H7 (cell line): ENCODE data around the gene SNX6. TPM values are rescaled to one million over a fixed set of nuclear protein-coding genes. Genes with fewer than 3 reads are reported as not detected.

Experiments used
- DNase-seq: peaks from one replicate; pipeline ENCODE4 v3.0.0; 2012
- H3K27me3 ChIP-seq: 2 replicates; pipeline ENCODE4 v1.6.0; 2011; ENCODE audit warnings: mild to moderate bottlenecking, low read length; ENCODE audit not compliant: control insufficient read depth, insufficient read depth
- H3K36me3 ChIP-seq: replicated peaks from 2 replicates; pipeline ENCODE4 v1.5.1; 2011; ENCODE audit warnings: low read length; ENCODE audit not compliant: control insufficient read depth, insufficient read depth
- H3K4me3 ChIP-seq: 2 replicates; pipeline ENCODE4 v1.5.1; 2011; ENCODE audit warnings: low read depth, mild to moderate bottlenecking, control low read depth, low read length, moderate library complexity; ENCODE audit not compliant: insufficient read depth
- total RNA-seq: library from RNA; depleted of rRNA; stranded (reverse); fragments of >200 nt; shearing (Covaris generic); gene quantifications from 2 replicates; pipeline ENCODE4 v1.2.3, GENCODE V29; 2014

The SNX6 gene
- total RNA-seq, 1 experiment from 2014 or later, result 75.2 TPM

DNA sequence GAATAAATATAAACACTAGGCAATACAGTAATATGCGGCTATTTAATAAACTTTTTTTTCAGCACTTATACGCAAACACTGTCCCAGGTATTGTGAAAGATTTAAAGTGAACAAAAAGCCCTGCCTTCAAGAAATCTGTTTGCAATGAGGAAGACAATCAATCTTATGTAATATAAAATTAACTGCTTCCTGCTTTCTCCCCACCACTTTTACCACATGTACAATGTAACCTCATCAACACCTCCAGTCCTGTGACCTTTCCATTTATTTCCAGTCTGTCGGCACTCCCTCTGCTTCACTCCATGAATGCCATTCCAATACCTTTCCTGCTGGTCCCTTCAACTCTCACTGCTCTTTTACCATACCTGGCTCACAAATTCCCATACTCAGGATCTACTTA, 10.5 kb downstream of the SNX6 start:
- no peaks in the 10 kb centered on the region for H3K27me3 ChIP-seq

DNA sequence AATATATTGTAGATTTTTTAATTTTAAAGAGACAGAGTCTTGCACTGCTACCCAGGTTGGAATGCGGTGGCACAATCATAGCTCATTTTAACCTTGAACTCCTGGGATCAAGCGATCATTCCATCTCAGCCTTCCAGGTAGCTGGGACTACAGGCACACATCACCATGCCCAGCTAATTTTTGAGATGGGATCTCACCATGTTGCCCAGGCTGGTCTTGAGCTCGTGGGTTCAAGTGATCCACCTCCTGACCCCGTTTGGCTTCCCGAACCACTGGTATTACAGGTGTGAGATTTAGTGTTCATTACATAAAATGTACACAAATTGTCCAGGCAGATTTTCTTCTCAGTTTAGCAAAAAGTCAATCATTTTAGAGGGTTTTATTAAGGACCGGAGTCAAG, 13.6 kb downstream of the SNX6 start:
- Histone ChIP-seq H3K27me3 (no peaks in the 10 kb centered on the region), H3K36me3 (no peaks in the 10 kb centered on the region; the same call in 1 of the 2 replicates), H3K4me3 (no peak overlapping the region)
- DNase-seq, result no peak

More for the DNA sequence above, 10.5 kb downstream of the SNX6 start:
- H3K36me3 ChIP-seq, result peaks cover 1% of the 10 kb centered on the region
- no peak overlapping the region for H3K4me3 ChIP-seq
- no peak for DNase-seq

DNA sequence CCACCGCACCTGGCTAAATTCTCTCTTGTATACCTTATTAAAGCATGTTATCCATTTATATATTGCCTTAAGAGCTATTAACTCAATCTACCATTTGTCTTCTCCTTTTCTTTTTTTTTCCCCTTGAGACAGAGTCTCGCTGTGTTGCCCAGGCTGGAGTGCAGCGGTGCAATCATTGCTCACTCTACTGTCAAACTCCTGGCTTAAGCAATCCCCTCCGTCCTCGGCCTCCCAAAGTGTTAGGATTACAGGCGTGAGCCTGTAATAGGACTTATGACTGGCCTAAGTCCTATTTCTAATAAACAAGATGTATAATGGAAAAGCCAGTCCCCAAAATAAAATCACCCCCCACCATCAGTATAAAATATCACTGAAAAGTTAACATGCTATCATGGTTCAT, 14.4 kb downstream of the SNX6 start:
- no peak for DNase-seq
- H3K36me3 ChIP-seq, result no peaks in the 10 kb centered on the region; the same call in 1 of the 2 replicates
- no peaks in the 10 kb centered on the region for H3K27me3 ChIP-seq
- no peak overlapping the region for H3K4me3 ChIP-seq

DNA sequence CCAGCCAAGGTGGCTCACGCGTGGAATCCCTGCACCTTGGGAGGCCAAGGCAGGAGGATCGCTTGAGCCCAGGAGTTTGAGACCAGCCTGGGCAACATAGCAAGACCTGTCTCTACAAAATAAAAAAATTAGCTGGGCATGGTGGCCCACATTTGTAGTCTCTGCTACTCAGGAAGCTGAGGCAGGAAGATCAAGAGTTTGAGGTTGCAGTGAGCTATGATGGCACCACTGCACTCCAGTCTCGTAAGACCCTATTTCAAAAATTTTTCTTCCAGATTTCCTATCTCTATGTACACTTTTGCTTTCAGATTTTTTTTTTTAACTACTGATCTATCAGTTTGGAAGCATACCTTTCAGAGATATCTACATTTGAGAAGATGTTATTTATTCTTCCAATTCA, 15.3 kb downstream of the SNX6 start:
- DNase-seq, result no peak
- Histone ChIP-seq H3K27me3 (no peaks in the 10 kb centered on the region), H3K4me3 (no peak overlapping the region), H3K36me3 (no peaks in the 10 kb centered on the region; the same call in 1 of the 2 replicates)

DNA sequence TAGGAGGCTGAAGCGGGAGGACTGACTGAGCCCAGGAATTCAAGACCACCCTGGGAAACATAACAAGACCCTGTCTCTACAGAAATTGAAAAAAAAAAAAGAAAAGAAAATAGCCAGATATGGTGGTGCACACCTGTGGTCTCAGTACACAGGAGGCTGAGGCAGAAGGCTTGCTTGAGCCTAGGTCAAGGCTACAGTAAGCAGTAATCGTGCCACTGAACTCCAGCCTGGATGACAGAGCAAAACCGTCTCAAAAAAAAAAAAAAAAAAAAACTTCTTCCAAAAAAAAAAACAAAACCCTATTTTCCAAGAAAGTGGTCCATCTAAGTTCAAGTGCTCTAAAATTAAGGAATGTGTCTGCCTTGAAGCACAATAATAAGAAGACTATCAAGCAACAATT, 19.8 kb downstream of the SNX6 start:
- Histone ChIP-seq H3K36me3 (peaks cover 4% of the 10 kb centered on the region), H3K4me3 (no peak overlapping the region), H3K27me3 (no peaks in the 10 kb centered on the region)
- DNase-seq, result no peak

DNA sequence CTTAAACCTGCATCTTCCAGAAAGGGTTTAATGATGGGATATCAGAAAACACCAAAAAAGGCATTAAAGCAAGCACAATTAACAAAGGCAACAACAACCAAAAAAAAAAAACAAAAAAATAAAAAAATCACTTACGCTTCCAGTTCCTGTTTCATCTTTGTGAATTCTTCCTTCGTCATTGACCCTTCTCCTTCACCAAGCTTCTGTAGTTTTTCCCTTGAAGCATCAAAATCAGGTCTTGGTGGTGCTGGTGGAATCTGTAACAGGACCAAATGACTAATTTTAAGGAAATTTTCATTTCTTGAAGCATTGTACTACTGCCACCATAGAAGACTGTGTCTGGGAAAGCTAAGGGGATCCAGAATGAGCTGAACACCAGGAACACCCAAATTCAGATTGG, 24.5 kb downstream of the SNX6 start:
- no peak for DNase-seq
- Histone ChIP-seq H3K27me3 (no peaks in the 10 kb centered on the region), H3K36me3 (peaks cover 14% of the 10 kb centered on the region), H3K4me3 (no peak overlapping the region)

DNA sequence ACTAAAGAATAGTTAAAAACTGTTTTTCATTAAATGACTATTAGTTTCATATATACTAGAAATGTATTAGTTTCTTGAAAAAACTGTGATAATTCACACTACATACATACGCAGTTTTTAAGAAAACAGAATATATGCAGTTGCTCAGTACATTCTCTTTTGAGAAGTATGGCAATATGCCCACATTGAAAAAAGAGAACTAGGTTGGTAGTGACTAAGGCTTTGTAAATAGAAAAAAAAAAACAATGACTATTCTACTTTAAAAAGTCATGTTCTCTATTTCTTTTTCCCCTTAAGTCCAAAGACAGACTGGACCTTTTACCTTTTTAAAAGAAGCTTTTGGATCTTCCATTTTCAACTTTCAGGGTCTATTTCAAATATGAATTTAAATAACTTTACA, 25.0 kb downstream of the SNX6 start:
- Histone ChIP-seq H3K36me3 (peaks cover 15% of the 10 kb centered on the region), H3K27me3 (no peaks in the 10 kb centered on the region), H3K4me3 (no peak overlapping the region)
- no peak for DNase-seq

DNA sequence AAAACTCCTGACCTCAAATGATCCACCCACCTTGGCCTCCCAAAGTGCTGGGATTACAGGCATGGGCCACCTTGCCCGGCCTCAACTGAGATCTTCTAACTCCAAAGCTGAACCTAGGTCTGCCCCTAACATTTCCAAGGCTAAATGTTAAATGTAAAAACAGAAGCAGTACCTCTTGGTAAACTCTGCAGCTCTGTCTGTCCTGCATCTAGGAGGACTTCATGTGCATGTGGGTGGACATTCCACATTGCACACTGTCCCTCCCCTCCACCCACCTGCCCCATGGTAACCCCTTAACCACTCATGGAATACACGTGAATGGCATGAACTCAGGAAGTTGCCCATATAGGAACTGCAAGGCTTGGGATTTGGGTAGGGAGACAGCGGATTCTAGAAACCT, 33.1 kb downstream of the SNX6 start:
- Histone ChIP-seq H3K27me3 (no peaks in the 10 kb centered on the region), H3K36me3 (peaks cover 32% of the 10 kb centered on the region), H3K4me3 (no peak overlapping the region)
- DNase-seq, result no peak

DNA sequence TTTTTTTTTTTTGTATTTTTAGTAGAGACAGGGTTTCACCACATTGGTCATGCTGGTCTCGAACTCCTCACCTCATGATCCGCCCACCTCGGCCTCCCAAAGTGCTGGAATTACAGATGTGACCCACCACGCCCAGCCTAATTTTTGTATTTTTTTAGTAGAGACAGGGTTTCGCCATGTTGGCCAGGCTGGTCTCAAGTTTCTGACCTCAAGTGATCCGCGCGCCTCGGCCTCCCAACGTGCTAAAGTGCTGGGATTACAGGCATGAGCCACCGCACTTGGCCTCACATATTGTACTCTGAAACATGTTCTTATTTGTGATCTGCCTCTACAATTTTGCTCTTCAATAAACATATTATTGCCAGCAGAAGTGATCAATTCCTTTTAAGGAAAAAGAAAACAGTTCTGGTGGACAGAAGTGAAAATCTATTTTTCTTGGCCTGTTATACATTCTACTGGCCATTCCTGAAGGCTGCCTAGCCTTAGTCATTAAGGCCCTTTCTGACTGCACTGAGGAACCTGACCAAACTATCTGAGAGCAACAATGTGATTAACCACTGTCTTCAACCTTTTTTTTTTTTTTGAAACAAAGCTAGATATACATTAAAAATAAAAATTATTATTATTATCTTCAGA, 36.1 kb downstream of the SNX6 start:
- Histone ChIP-seq H3K4me3 (no peak overlapping the region), H3K27me3 (no peaks in the 10 kb centered on the region), H3K36me3 (peaks cover 28% of the 10 kb centered on the region)
- no peak for DNase-seq

DNA sequence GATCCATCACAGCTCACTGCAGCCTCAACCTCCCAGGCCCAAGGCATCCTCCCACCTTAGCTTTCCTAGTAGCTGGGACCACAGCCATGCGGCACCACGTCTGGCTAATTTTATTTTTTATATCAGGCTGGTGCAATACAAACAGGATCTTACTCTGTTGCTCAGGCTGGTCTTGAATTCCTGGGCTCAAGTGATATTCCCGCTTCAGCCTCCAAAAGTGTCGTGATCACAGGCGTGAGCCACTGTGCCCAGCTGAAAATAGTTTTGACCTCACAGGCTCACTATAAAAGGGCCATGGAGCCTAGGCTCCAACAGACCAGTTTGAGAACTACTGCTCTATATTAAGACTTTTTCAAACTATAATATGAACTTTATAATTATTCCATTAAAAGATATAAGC, 37.3 kb downstream of the SNX6 start:
- no peak for DNase-seq
- Histone ChIP-seq H3K27me3 (no peaks in the 10 kb centered on the region), H3K36me3 (peaks cover 20% of the 10 kb centered on the region), H3K4me3 (no peak overlapping the region)

DNA sequence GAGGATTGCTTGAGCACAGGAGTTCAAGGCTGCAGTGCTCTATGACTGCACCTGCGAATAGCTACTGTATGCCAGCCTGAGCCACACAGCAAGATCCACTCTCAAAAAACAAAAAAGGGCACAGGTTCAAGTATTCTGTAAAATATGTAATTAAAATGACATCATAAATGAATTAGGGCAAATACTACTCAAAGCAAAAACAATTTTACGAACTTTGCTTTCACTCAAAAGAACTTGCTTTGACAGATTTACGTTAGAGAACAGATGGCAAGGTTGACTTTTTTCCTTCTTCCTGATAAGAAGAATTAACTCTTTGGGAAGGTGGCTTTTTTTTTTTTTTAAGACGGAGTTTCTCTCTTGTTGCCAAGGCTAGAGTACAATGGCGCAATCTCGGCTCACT, 46.4 kb downstream of the SNX6 start:
- no peak overlapping the region for H3K4me3 ChIP-seq
- no peak for DNase-seq
- no peaks in the 10 kb centered on the region for H3K27me3 ChIP-seq
- H3K36me3 ChIP-seq, result peaks cover 3% of the 10 kb centered on the region

DNA sequence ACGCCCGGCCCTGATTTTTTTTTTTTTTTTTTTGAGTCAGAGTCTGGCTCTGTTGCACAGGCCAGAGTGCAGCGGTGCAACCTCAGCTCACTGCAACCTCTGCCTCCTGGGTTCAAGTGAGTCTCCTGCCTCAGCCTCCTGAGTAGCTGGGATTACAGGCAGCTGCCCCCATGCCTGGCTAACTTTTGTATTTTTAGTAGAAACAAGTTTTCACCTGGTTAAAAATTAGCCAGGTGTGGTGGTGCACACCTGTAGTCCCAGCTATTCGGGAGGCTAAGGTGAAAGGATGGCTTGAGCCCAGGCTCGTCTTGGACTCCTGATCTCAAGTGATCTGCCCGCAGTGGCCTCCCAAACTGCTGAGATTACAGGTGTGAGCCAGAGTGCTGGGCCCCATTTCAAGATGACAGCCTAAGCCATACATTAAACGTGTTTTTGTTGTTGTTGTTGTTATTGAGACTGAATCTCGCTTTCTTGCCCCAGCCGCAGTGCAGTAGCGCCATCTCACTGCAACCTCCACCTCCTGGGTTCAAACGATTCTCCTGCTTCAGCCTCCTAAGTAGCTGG, 47.7 kb downstream of the SNX6 start:
- no peak for DNase-seq
- Histone ChIP-seq H3K36me3 (peaks cover 3% of the 10 kb centered on the region), H3K27me3 (no peaks in the 10 kb centered on the region), H3K4me3 (no peak overlapping the region)

DNA sequence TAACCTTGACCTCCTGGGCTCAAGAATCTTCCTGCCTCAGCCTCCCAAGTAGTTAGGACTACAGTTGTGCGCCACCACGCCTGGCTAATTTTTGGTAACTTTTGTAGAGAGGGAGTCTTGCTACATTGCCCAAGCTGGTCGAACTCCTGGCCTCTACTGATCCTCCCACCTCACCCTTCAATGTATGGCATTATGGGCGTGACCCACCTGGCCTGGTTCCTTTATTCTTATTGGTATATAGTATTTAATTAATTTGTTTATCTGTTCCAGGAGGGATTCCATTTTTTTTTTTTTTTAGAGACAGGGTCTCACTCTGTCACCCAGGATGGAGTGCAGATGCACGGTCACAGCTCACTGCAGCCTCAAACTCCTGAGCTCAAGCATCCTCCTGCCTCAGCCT, 49.6 kb downstream of the SNX6 start:
- no peaks in the 10 kb centered on the region for H3K27me3 ChIP-seq
- DNase-seq, result no peak
- peaks cover 1% of the 10 kb centered on the region for H3K36me3 ChIP-seq
- H3K4me3 ChIP-seq, result no peak overlapping the region

DNA sequence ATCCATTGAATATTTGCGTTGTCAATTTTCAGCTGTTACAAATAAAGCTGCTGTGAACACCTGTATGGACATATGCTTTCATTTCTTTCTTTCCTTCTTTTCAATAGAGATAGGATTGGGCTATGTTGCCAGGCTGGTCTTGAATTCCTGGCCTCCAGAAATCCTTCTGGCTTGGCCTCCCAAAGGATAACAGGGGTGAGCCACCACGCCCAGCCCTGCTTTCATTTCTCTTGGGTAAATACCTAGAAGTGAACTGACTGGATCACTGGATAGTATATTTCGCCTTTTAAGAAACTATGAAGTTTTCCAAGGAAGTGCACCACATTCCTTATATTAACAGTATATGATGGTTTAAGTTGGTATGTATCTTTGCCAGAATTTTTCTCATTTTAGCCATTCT, 58.2 kb downstream of the SNX6 start:
- Histone ChIP-seq H3K36me3 (peaks cover 8% of the 10 kb centered on the region), H3K4me3 (no peak overlapping the region), H3K27me3 (no peaks in the 10 kb centered on the region)
- DNase-seq, result no peak

DNA sequence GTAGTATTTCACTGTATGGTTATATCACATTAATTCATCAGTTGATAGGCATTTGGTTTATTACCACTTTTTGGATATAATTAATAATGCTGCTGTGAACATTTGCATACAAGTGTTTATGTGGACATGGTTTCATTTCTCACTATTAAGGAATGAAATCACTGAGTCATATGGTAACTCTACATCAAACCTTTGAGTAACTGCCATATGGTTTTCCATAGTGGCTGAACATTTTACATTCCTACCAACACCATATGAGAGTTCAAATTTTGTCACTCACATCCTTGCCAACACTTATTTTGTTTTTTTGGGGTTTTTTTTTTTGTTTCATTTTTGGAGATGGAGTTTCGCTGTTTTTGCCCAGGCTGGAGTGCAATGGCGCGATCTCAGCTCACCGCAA, 60.2 kb downstream of the SNX6 start:
- DNase-seq, result no peak
- no peak overlapping the region for H3K4me3 ChIP-seq
- H3K27me3 ChIP-seq, result no peaks in the 10 kb centered on the region
- peaks cover 8% of the 10 kb centered on the region for H3K36me3 ChIP-seq

DNA sequence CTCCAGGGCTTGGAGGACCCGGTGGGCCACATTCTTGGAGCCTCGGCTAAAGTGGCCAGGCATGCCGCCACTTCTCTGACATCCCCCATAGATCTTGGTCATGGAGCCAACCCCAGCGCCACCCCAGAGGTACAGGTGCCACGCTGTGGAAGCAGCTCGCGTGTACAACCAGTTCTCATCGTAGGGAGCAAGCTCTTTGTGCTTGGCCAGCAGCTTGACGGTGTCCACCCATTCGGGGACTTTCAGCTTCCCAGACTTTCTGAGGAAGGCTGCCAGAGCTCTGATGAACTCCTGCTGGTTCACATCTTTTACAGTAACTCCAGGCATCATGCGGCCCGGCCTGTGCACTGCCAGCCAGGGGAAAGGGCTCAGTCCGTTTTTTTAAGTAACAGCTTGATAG, 61.1 kb downstream of the SNX6 start:
- Histone ChIP-seq H3K27me3 (no peaks in the 10 kb centered on the region), H3K36me3 (peaks cover 8% of the 10 kb centered on the region), H3K4me3 (no peak overlapping the region)
- no peak for DNase-seq
